ENCODE results near the gene GRID2. TPM values are rescaled to one million over a fixed set of nuclear protein-coding genes. Genes with fewer than 3 reads are reported as not detected.
"Not testable (repeated sequence)": the region's sequence is repeated elsewhere in the genome, so short reads cannot be mapped to it uniquely, and the experiment has no call there.

GRID2 gene
- total RNA-seq, 1 donor from 2014 or later = 0.05 TPM

- DNase-seq (ENCODE audit: low spot score) = no peak
Measured at GRCh38 chr4:92305148-92305877, 1.5 kb downstream of the GRID2 start.

GRCh38 chr4:92305878-92306520, 2.2 kb downstream of the GRID2 start:
- no peak for DNase-seq (ENCODE audit: low spot score)

- DNase-seq (ENCODE audit: low spot score) = no peak
Measured at GRCh38 chr4:92307181-92307580, 3.4 kb downstream of the GRID2 start.

GRCh38 chr4:92307866-92308265, 4.1 kb downstream of the GRID2 start:
- DNase-seq (ENCODE audit: low spot score) = no peak

- no peak for DNase-seq (ENCODE audit: low spot score)
Measured at GRCh38 chr4:92317047-92317446, 13.3 kb downstream of the GRID2 start.

- DNase-seq (ENCODE audit: low spot score) = no peak
Measured at GRCh38 chr4:92328095-92328494, 24.3 kb downstream of the GRID2 start.

- DNase-seq (ENCODE audit: low spot score) = no peak
Measured at GRCh38 chr4:92333016-92333415, 29.2 kb downstream of the GRID2 start.

GRCh38 chr4:92334716-92335350, 31.1 kb downstream of the GRID2 start:
- DNase-seq (ENCODE audit: low spot score) = no peak

GRCh38 chr4:92339676-92340075, 35.9 kb downstream of the GRID2 start:
- DNase-seq (ENCODE audit: low spot score) = no peak

- DNase-seq (ENCODE audit: low spot score) = no peak
Measured at GRCh38 chr4:92344216-92344615, 40.5 kb downstream of the GRID2 start.

- DNase-seq (ENCODE audit: low spot score) = no peak
Measured at GRCh38 chr4:92346289-92346688, 42.5 kb downstream of the GRID2 start.

GRCh38 chr4:92357966-92358365, 54.2 kb downstream of the GRID2 start:
- DNase-seq (ENCODE audit: low spot score) = no peak

- DNase-seq (ENCODE audit: low spot score) = no peak
Measured at GRCh38 chr4:92359491-92359890, 55.7 kb downstream of the GRID2 start.

- DNase-seq (ENCODE audit: low spot score) = no peak
Measured at GRCh38 chr4:92362028-92362427, 58.3 kb downstream of the GRID2 start.

GRCh38 chr4:92368653-92369052, 64.9 kb downstream of the GRID2 start:
- DNase-seq (ENCODE audit: low spot score) = no peak

GRCh38 chr4:92381616-92382015, 77.8 kb downstream of the GRID2 start:
- DNase-seq (ENCODE audit: low spot score) = no peak

- no peak for DNase-seq (ENCODE audit: low spot score)
Measured at GRCh38 chr4:92382128-92382527, 78.4 kb downstream of the GRID2 start.

- no peak for DNase-seq (ENCODE audit: low spot score)
Measured at GRCh38 chr4:92387459-92388069, 83.8 kb downstream of the GRID2 start.

- no peak for DNase-seq (ENCODE audit: low spot score)
Measured at GRCh38 chr4:92399032-92399431, 95.3 kb downstream of the GRID2 start.

- not testable (repeated sequence) for DNase-seq (ENCODE audit: low spot score)
Measured at GRCh38 chr4:92403525-92403924, 99.8 kb downstream of the GRID2 start.

- DNase-seq (ENCODE audit: low spot score) = no peak
Measured at GRCh38 chr4:92406488-92406887, 102.7 kb downstream of the GRID2 start.

- no peak for DNase-seq (ENCODE audit: low spot score)
Measured at GRCh38 chr4:92421920-92422319, 118.2 kb downstream of the GRID2 start.

All from ureter (tissue), 1 donor.